Osteocyte (in vitro differentiated cells): ENCODE measurements around the gene ZBTB1. TPM values are rescaled to one million over a fixed set of nuclear protein-coding genes. Genes with fewer than 3 reads are reported as not detected.
A peak's percentile ranks its signal among the peaks of the same experiment; 100 is the strongest.

Experiments used
- DNase-seq: peaks from one replicate; pipeline ENCODE4 v3.0.0; 2021; ENCODE audit warnings: mixed read lengths; ENCODE audit not compliant: unreplicated experiment; ENCODE audit errors: extremely low spot score
- H3K27ac Mint-ChIP-seq: one replicate; pipeline ENCODE4 v1.8.0; 2021; ENCODE audit warnings: mild to moderate bottlenecking, mixed read lengths; ENCODE audit not compliant: unreplicated experiment
- H3K27me3 Mint-ChIP-seq: one replicate; pipeline ENCODE4 v1.8.0; 2021; ENCODE audit warnings: mixed read lengths; ENCODE audit not compliant: unreplicated experiment
- H3K36me3 Mint-ChIP-seq: one replicate; pipeline ENCODE4 v1.8.0; 2021; ENCODE audit warnings: mixed read lengths; ENCODE audit not compliant: unreplicated experiment
- H3K4me1 Mint-ChIP-seq: one replicate; pipeline ENCODE4 v1.8.0; 2021; ENCODE audit warnings: mixed read lengths; ENCODE audit not compliant: unreplicated experiment
- H3K4me3 Mint-ChIP-seq: one replicate; pipeline ENCODE4 v1.8.0; 2021; ENCODE audit warnings: mild to moderate bottlenecking, moderate library complexity, mixed read lengths; ENCODE audit not compliant: unreplicated experiment
- H3K9me3 Mint-ChIP-seq: one replicate; pipeline ENCODE4 v1.8.0; 2021; ENCODE audit warnings: mixed read lengths; ENCODE audit not compliant: unreplicated experiment
- CTCF ChIP-seq: fragments of 200-600 bp; sonication (generic); IDR thresholded peaks from 2 replicates; pipeline ENCODE4 v1.5.0; 2021; ENCODE audit warnings: antibody characterized with exemption, mild to moderate bottlenecking, moderate library complexity
- total RNA-seq: library from RNA; stranded (reverse); gene quantifications from 2 replicates; pipeline ENCODE4 v1.2.1, GENCODE V29; 2021

Gene ZBTB1
- total RNA-seq, 1 donor from 2014 or later = 67.0 TPM

GRCh38 chr14:64463873-64464272 lies 40.7 kb upstream of the ZBTB1 start:
- H3K9me3 Mint-ChIP-seq = no peaks in the 10 kb centered on the region
- H3K4me1 Mint-ChIP-seq = peaks cover 17% of the 10 kb centered on the region
- H3K36me3 Mint-ChIP-seq = peaks cover 12% of the 10 kb centered on the region
- no peaks in the 10 kb centered on the region for H3K27me3 Mint-ChIP-seq
- TF ChIP-seq CTCF = no peak
- H3K4me3 Mint-ChIP-seq = no peak overlapping the region
- no peak overlapping the region for H3K27ac Mint-ChIP-seq
- no peak for DNase-seq

- Mint-ChIP-seq H3K4me1 (peaks cover 17% of the 10 kb centered on the region), H3K4me3 (peak overlapping the region; percentile 82), H3K36me3 (peaks cover 6% of the 10 kb centered on the region), H3K27ac (peak overlapping the region; percentile 57), H3K9me3 (no peaks in the 10 kb centered on the region), H3K27me3 (no peaks in the 10 kb centered on the region)
- TF ChIP-seq CTCF = no peak
- no peak for DNase-seq
Observed at GRCh38 chr14:64464651-64465050, 39.9 kb upstream of the ZBTB1 start.

- no peaks in the 10 kb centered on the region for H3K27me3 Mint-ChIP-seq
- peak; percentile 88 for DNase-seq
- peak within 1 kb of the TSS; percentile 83 for H3K4me3 Mint-ChIP-seq
- H3K9me3 Mint-ChIP-seq = no peaks in the 10 kb centered on the region
- no peak for TF ChIP-seq CTCF
- peak within 1 kb of the TSS; percentile 86 for H3K27ac Mint-ChIP-seq
- H3K4me1 Mint-ChIP-seq = peaks cover 17% of the 10 kb centered on the region
- H3K36me3 Mint-ChIP-seq = peaks cover 6% of the 10 kb centered on the region
Observed at GRCh38 chr14:64465191-64465822, 39.3 kb upstream of the ZBTB1 start, which contains the start of gene AKAP5. TSS of gene AKAP5 (plus strand) at chr14:64465499. CDS start at chr14:64468395, 2,896 bp downstream.

GRCh38 chr14:64465831-64466554 lies 38.6 kb upstream of the ZBTB1 start:
- peak; percentile 51 for TF ChIP-seq CTCF
- Mint-ChIP-seq H3K4me1 (peaks cover 17% of the 10 kb centered on the region), H3K27me3 (no peaks in the 10 kb centered on the region), H3K4me3 (peak overlapping the region; percentile 83), H3K27ac (peak overlapping the region; percentile 86), H3K36me3 (peaks cover 4% of the 10 kb centered on the region), H3K9me3 (no peaks in the 10 kb centered on the region)
- DNase-seq = no peak

- Mint-ChIP-seq H3K36me3 (peaks cover 1% of the 10 kb centered on the region), H3K4me1 (peaks cover 20% of the 10 kb centered on the region), H3K4me3 (no peak overlapping the region), H3K27ac (no peak overlapping the region), H3K27me3 (no peaks in the 10 kb centered on the region), H3K9me3 (no peaks in the 10 kb centered on the region)
- no peak for TF ChIP-seq CTCF
- no peak for DNase-seq
Observed at GRCh38 chr14:64467101-64467500, 37.5 kb upstream of the ZBTB1 start.
